ENCODE data around the gene TGFB1. TPM values are rescaled to one million over a fixed set of nuclear protein-coding genes. Genes with fewer than 3 reads are reported as not detected.
A peak's percentile ranks its signal among the peaks of the same experiment; 100 is the strongest.

Gene TGFB1
- total RNA-seq, 1 experiment from 2014 or later = 10.4 TPM

GRCh38 chr19:41328157-41328841, 25.4 kb downstream of the TGFB1 start:
- Mint-ChIP-seq H3K4me3 (peak overlapping the region; percentile 43), H3K27me3 (ENCODE audit: low read depth) (peaks cover 19% of the 10 kb centered on the region), H3K36me3 (no peaks in the 10 kb centered on the region), H3K9me3 (no peaks in the 10 kb centered on the region), H3K27ac (peak overlapping the region; percentile 62; the same call in 1 of the 2 replicates), H3K4me1 (peaks cover 56% of the 10 kb centered on the region)
- no peak for ATAC-seq
- POLR2A ChIA-PET = no interaction called here
- TF ChIP-seq ZNF219 (CRISPR knock-in tag; IDR thresholded peaks at IDR 0.05; ENCODE audit: borderline replicate concordance) = no peak
- TF ChIP-seq ZNF232 (CRISPR knock-in tag; IDR thresholded peaks at IDR 0.05) = no peak
- TF ChIP-seq NR1H2 (CRISPR knock-in tag; IDR thresholded peaks at IDR 0.05) = no peak
- TF ChIP-seq ZBTB43 (CRISPR knock-in tag; IDR thresholded peaks at IDR 0.05) = no peak
- no peak for TF ChIP-seq CDX4 (CRISPR knock-in tag; IDR thresholded peaks at IDR 0.05; ENCODE audit: borderline replicate concordance)
- TF ChIP-seq ZNF396 (CRISPR knock-in tag; IDR thresholded peaks at IDR 0.05; ENCODE audit: borderline replicate concordance) = no peak
- no peak for TF ChIP-seq ZNF281 (CRISPR knock-in tag; IDR thresholded peaks at IDR 0.05)
- TF ChIP-seq FOXK1 (CRISPR knock-in tag; IDR thresholded peaks at IDR 0.05) = no peak
- no peak for TF ChIP-seq TEAD4 (CRISPR knock-in tag; IDR thresholded peaks at IDR 0.05)
- TF ChIP-seq ZNF121 (CRISPR knock-in tag; IDR thresholded peaks at IDR 0.05) = no peak
- TF ChIP-seq MYBL2 (CRISPR knock-in tag; IDR thresholded peaks at IDR 0.05) = no peak
- no peak for TF ChIP-seq CBFB (CRISPR knock-in tag; IDR thresholded peaks at IDR 0.05; ENCODE audit: low read depth)
- CTCF ChIA-PET = interaction anchor here (1.4 to 4.8 kb wide), 6 partner anchors 20 to 425 kb away, joined by 3 to 44 read pairs (median 5); partner anchors contain the start of genes DMAC2 and TGFB1
- no peak for DNase-seq (ENCODE audit: low spot score)

- no peaks in the 10 kb centered on the region for H3K9me3 Mint-ChIP-seq
- peaks cover 16% of the 10 kb centered on the region for H3K27me3 Mint-ChIP-seq (ENCODE audit: low read depth)
- ATAC-seq = peak; percentile 9
- CTCF ChIA-PET = interaction anchor here (1.4 to 4.8 kb wide), 6 partner anchors 19 to 426 kb away, joined by 3 to 44 read pairs (median 5); partner anchors contain the start of genes DMAC2 and TGFB1
- H3K4me3 Mint-ChIP-seq = peak overlapping the region; percentile 43
- TF ChIP-seq NR1H2 (CRISPR knock-in tag; IDR thresholded peaks at IDR 0.05) (no peak), MAX (CRISPR knock-in tag; IDR thresholded peaks at IDR 0.05) (peak; percentile 52; the same call in 1 of the 2 replicates), ESRRA (CRISPR knock-in tag; IDR thresholded peaks at IDR 0.05; ENCODE audit: borderline replicate concordance) (no peak)
- no peaks in the 10 kb centered on the region; the same call in 1 of the 2 replicates for H3K36me3 Mint-ChIP-seq
- H3K27ac Mint-ChIP-seq = peak overlapping the region; percentile 46; the same call in 1 of the 2 replicates
- peak; percentile 40 for DNase-seq (ENCODE audit: low spot score)
- H3K4me1 Mint-ChIP-seq = peaks cover 62% of the 10 kb centered on the region
- POLR2A ChIA-PET = interaction anchor here (0.9 kb wide), 1 partner anchor 25 kb away, joined by 4 read pairs; no protein-coding TSS in a partner anchor
Measured at GRCh38 chr19:41327576-41328156, 26.1 kb downstream of the TGFB1 start.

GRCh38 chr19:41327076-41327575, 26.6 kb downstream of the TGFB1 start:
- Mint-ChIP-seq H3K36me3 (no peaks in the 10 kb centered on the region; the same call in 1 of the 2 replicates), H3K27me3 (ENCODE audit: low read depth) (peaks cover 10% of the 10 kb centered on the region), H3K4me3 (peak overlapping the region; percentile 57), H3K27ac (peak overlapping the region; percentile 11; the same call in 1 of the 2 replicates), H3K9me3 (no peaks in the 10 kb centered on the region), H3K4me1 (peaks cover 59% of the 10 kb centered on the region)
- ChIA-PET POLR2A (interaction anchor here (0.8 to 0.9 kb wide), 2 partner anchors 25 to 45 kb away, joined by 3 to 4 read pairs; no protein-coding TSS in a partner anchor), CTCF (interaction anchor here (1.4 to 4.8 kb wide), 5 partner anchors 18 to 237 kb away, joined by 3 to 44 read pairs (median 5); partner anchors contain the start of genes DMAC2 and TGFB1)
- DNase-seq (ENCODE audit: low spot score) (no peak), ATAC-seq (no peak)
- TF ChIP-seq ZNF219 (CRISPR knock-in tag; IDR thresholded peaks at IDR 0.05; ENCODE audit: borderline replicate concordance) (no peak), JAZF1 (CRISPR knock-in tag; IDR thresholded peaks at IDR 0.05) (no peak), FOXP4 (CRISPR knock-in tag; IDR thresholded peaks at IDR 0.05) (no peak), AR (CRISPR knock-in tag; IDR thresholded peaks at IDR 0.05) (no peak), PRRX2 (CRISPR knock-in tag; IDR thresholded peaks at IDR 0.05) (no peak)
